HFF-Myc (cell line): ENCODE data around the gene OCLN.
"Not testable (repeated sequence)": the region's sequence is repeated elsewhere in the genome, so short reads cannot be mapped to it uniquely, and the experiment has no call there.

Experiments used
- DNase-seq: peaks from one replicate; pipeline ENCODE4 v3.0.0-alpha.2; 2011; ENCODE audit warnings: low read depth; ENCODE audit errors: extremely low read depth
- H3K4me3 ChIP-seq: replicated peaks from 2 replicates; pipeline ENCODE4 v1.5.1; 2011; ENCODE audit warnings: low read depth, mild to moderate bottlenecking, control low read depth, low read length
- TF ChIP-seq, protein P1 (sequence below): IDR thresholded peaks from 2 replicates; pipeline ENCODE4 v1.5.1; 2012; ENCODE audit warnings: mild to moderate bottlenecking, low read depth, low read length, control low read depth; ENCODE audit errors: missing control alignments

Gene OCLN

DNA sequence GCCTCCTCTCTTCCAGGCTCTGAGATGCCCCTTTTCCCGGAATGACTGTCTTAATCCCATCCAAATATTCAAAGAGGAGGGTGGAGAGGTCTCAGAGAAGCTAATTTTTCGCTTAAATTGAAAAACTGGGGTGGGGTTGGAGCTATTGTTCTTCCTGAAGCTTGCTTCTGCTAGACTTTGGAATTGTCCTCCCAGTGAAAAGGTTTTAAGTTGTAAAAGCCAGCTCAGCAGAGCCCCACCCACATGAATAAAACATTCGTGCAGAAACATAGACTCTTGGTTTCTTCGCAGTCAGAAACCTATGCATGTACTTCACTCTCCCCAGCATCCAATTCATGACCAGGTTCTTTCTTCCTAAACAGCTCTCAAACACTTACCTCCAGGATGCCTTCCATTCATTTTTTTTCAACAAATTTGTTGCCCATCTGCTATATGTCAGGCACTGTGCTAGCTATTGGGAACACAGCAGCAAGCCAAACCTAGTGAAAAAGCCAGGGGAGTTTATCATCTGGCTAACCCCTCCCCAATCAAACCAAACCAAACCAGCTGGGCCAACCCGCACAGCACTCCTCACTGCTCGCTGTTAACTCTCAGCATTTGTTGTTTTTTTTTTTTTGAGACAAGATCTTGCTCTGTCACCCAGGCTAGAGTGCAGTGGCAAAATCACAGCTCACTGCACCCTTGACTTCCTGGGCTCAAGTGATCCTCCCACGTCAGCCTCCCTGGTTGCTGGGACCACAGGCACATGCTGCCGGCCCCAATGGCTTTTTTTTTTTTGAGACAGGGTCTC lies 37.9 kb upstream of the OCLN start:
- no peak for DNase-seq
- no peak overlapping the region for H3K4me3 ChIP-seq
- TF ChIP-seq, protein P1, sequence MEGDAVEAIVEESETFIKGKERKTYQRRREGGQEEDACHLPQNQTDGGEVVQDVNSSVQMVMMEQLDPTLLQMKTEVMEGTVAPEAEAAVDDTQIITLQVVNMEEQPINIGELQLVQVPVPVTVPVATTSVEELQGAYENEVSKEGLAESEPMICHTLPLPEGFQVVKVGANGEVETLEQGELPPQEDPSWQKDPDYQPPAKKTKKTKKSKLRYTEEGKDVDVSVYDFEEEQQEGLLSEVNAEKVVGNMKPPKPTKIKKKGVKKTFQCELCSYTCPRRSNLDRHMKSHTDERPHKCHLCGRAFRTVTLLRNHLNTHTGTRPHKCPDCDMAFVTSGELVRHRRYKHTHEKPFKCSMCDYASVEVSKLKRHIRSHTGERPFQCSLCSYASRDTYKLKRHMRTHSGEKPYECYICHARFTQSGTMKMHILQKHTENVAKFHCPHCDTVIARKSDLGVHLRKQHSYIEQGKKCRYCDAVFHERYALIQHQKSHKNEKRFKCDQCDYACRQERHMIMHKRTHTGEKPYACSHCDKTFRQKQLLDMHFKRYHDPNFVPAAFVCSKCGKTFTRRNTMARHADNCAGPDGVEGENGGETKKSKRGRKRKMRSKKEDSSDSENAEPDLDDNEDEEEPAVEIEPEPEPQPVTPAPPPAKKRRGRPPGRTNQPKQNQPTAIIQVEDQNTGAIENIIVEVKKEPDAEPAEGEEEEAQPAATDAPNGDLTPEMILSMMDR: no peak

DNA sequence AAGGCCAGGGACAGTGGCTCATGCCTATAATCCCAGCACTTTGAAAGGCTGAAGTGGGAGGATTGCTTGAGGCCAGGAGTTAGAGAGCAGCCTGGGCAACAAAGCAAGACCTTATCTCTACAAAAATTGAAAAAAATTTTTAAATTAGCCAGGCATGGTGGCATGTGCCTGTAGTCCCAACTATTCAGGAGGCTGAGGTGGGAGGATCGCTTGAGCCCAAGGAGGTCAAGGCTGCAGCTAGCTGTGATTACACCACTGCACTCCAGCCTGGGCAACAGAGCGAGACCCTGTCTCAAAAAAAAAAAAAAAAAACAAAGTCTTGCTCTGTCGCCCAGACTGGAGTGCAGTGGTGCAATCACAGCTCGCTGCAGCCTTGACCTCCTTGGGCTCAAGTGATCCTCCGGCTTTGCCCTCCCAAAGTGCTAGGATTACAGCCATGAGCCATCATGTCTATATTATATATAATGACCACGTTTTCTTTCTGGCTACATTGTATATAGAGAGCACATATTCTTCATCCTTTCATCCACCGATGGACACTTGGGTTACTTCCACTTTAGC lies 37.1 kb upstream of the OCLN start:
- DNase-seq, H3K4me3 ChIP-seq: not testable (repeated sequence)

DNA sequence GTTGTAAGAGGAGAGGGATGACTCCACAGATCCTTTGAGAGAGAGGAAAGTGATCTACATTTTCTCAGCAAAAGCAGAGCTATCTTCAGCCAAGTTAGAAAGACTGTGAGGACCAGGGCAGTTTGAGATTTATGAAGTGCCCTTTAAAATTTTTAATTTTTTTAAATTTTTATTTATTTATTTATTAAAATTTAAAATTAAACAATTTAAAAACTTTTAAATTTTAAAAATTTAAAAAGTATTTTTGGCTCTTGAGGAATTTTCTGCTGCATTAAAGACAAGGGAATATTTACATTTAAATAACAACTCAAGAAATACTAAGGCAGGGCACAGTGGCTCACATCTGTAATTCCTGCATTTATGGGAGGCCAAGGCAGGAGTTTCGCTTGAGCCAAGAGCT lies 30.4 kb upstream of the OCLN start:
- TF ChIP-seq, protein P1: no peak
- no peak overlapping the region for H3K4me3 ChIP-seq
- no peak for DNase-seq

GRCh38 chr5:69466375-69466774 lies 26.2 kb upstream of the OCLN start:
- H3K4me3 ChIP-seq, DNase-seq: not testable (repeated sequence)

DNA sequence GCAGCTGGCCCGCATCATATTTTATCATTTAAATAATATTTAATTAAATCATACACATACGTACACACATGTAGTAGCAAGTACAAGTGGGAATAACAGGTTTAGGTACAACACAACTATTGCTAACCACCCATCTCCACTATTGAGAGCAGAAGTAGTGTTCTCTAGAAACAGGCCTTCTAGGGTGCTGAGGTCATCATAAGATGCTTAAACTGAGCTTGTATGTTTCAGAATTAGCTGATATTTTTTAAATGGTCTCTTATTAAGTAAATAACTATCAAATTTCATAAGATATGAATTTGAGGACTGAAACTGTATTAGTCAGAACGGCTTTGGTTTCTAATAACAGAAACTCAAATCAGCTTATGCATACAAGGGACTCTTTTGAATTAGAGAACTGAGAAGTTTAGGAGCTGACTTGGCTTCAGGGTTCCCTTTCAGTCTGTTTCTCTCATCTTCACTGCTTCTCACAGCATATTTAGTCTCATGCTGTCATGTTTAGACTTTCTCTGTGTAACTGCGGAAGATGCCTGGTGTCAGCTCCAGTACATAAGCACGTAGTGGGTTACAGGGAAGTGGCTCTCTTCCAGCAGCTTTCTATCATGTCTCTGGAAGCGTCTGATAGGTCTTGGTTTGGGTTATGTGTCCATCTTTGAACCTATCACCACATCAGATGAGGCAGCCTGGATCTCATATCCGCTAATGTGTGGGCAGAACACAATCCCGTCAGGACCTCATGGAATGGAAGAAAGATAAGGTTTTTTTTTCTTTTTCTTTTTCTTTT lies 25.0 kb upstream of the OCLN start:
- H3K4me3 ChIP-seq: no peak overlapping the region
- TF ChIP-seq, protein P1: no peak
- no peak for DNase-seq

- no peak overlapping the region for H3K4me3 ChIP-seq
- TF ChIP-seq, protein P1: no peak
- DNase-seq: no peak
Observed at GRCh38 chr5:69468631-69469030, 24.0 kb upstream of the OCLN start.

DNA sequence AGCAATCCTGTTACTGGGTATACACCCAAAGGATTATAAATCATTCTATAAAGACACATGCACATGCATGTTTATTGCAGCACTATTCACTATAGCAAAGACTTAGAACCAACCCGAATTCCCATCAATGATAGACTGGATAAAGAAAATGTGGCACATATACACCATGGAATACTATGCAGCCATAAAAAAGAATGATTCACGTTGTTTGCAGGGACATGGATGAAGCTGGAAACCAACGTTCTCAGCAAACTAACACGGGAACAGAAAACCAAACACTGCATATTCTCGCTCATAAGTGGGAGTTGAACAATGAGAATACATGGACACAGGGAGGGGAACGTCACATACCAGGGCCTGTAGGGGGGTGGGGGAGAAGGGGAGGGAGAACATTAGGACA lies 21.1 kb upstream of the OCLN start:
- H3K4me3 ChIP-seq, DNase-seq: not testable (repeated sequence)

GRCh38 chr5:69472535-69473143 lies 20.0 kb upstream of the OCLN start:
- not testable (repeated sequence) for DNase-seq, H3K4me3 ChIP-seq
